ENCODE results near the gene P2RY2. TPM values are rescaled to one million over a fixed set of nuclear protein-coding genes. Genes with fewer than 3 reads are reported as not detected.
A peak's percentile ranks its signal among the peaks of the same experiment; 100 is the strongest.

The P2RY2 gene
- polyA plus RNA-seq, 3 donors = 2.8 to 24.1 (median 12.7) TPM

GRCh38 chr11:73209892-73210291 lies 8.2 kb upstream of the P2RY2 start:
- H3K4me3 ChIP-seq (replicated peaks in 1 of 3; ENCODE audit: low read depth in 2 of 3, low read length in 3 of 3) = no peak overlapping the region
- peaks cover 52 to 65% of the 10 kb centered on the region in 2 donors for H3K4me1 ChIP-seq (ENCODE audit: control insufficient read depth in 1 of 2, insufficient read depth in 2 of 2, low read length in 2 of 2)
- H3K27ac ChIP-seq (ENCODE audit: low read depth in 1 of 2, low read length in 2 of 2) = no peak overlapping the region
- no peaks in the 10 kb centered on the region for H4K20me1 ChIP-seq (ENCODE audit: insufficient read depth, low read length)
- H3K27me3 Mint-ChIP-seq (ENCODE audit: low read depth in 3 of 3) = peaks cover 0 to 3% (median 1%) of the 10 kb centered on the region in 3 donors
- no peaks in the 10 kb centered on the region for H3K36me3 ChIP-seq (replicated peaks in 1 of 2; ENCODE audit: control insufficient read depth in 1 of 2, insufficient read depth in 2 of 2, low read length in 2 of 2)
- peaks cover 0 to 4% (median 3%) of the 10 kb centered on the region in 7 donors for H3K9me3 Mint-ChIP-seq
- intact Hi-C loops (cut with micrococcal nuclease) = no loop called here
- H3K79me2 ChIP-seq (ENCODE audit: insufficient read depth, low read length) = peaks cover 64% of the 10 kb centered on the region
- no peaks in the 10 kb centered on the region for H3K27me3 ChIP-seq (ENCODE audit: control insufficient read depth in 2 of 2, insufficient read depth in 2 of 2, low read length in 2 of 2)
- no peak overlapping the region for H3K4me2 ChIP-seq (replicated peaks; ENCODE audit: extremely low read depth, low read length, poor library complexity, severe bottlenecking)
- no peak overlapping the region for H2AFZ ChIP-seq (ENCODE audit: insufficient read depth, low read depth, low read length, poor library complexity, severe bottlenecking)
- WGBS (ENCODE audit: insufficient coverage) = no CpG with 5 or more reads among the region's 2 CpGs
- H3K27ac Mint-ChIP-seq = no peak overlapping the region
- no peak overlapping the region for H3K9ac ChIP-seq (ENCODE audit: insufficient read depth, low read length, poor library complexity, severe bottlenecking)
- peaks cover 2 to 20% of the 10 kb centered on the region in 2 donors for H3K36me3 Mint-ChIP-seq
- DNase-seq = no peak
- no peak overlapping the region for H3K4me3 Mint-ChIP-seq
- peaks cover 0 to 2% of the 10 kb centered on the region in 2 donors for H3K9me3 ChIP-seq (replicated peaks in 1 of 2; ENCODE audit: control insufficient read depth in 1 of 2, insufficient read depth in 1 of 2, low read length in 2 of 2)
- peaks cover 74% of the 10 kb centered on the region for H3K4me1 Mint-ChIP-seq
- TF ChIP-seq CTCF (IDR thresholded peaks at IDR 0.05) = no peak

GRCh38 chr11:73210916-73211667 lies 7.0 kb upstream of the P2RY2 start:
- peaks cover 0 to 2% (median 0%) of the 10 kb centered on the region in 3 donors for H3K27me3 Mint-ChIP-seq (ENCODE audit: low read depth in 3 of 3)
- Histone ChIP-seq H3K9ac (ENCODE audit: insufficient read depth, low read length, poor library complexity, severe bottlenecking) (no peak overlapping the region), H3K79me2 (ENCODE audit: insufficient read depth, low read length) (peaks cover 73% of the 10 kb centered on the region), H4K20me1 (ENCODE audit: insufficient read depth, low read length) (no peaks in the 10 kb centered on the region), H3K4me3 (replicated peaks in 1 of 3; ENCODE audit: low read depth in 2 of 3, low read length in 3 of 3) (no peak overlapping the region), H3K4me2 (replicated peaks; ENCODE audit: extremely low read depth, low read length, poor library complexity, severe bottlenecking) (no peak overlapping the region), H3K27me3 (ENCODE audit: control insufficient read depth in 2 of 2, insufficient read depth in 2 of 2, low read length in 2 of 2) (no peaks in the 10 kb centered on the region), H3K36me3 (replicated peaks in 1 of 2; ENCODE audit: control insufficient read depth in 1 of 2, insufficient read depth in 2 of 2, low read length in 2 of 2) (no peaks in the 10 kb centered on the region), H2AFZ (ENCODE audit: insufficient read depth, low read depth, low read length, poor library complexity, severe bottlenecking) (no peak overlapping the region), H3K27ac (ENCODE audit: low read depth in 1 of 2, low read length in 2 of 2) (peak overlapping the region in 1 of 2 donors; percentile 27), H3K9me3 (replicated peaks in 1 of 2; ENCODE audit: control insufficient read depth in 1 of 2, insufficient read depth in 1 of 2, low read length in 2 of 2) (peaks cover 0 to 2% of the 10 kb centered on the region in 2 donors), H3K4me1 (ENCODE audit: control insufficient read depth in 1 of 2, insufficient read depth in 2 of 2, low read length in 2 of 2) (peaks cover 52 to 65% of the 10 kb centered on the region in 2 donors)
- 88% methylated on average over 1 of the region's 4 CpGs for WGBS (ENCODE audit: insufficient coverage)
- peaks cover 6 to 22% of the 10 kb centered on the region in 2 donors for H3K36me3 Mint-ChIP-seq
- DNase-seq = peak in 2 of 3 donors; percentile 56 to 64
- no peak for TF ChIP-seq CTCF (IDR thresholded peaks at IDR 0.05)
- intact Hi-C loops (cut with micrococcal nuclease) = no loop called here
- peaks cover 0 to 4% (median 3%) of the 10 kb centered on the region in 7 donors for H3K9me3 Mint-ChIP-seq
- H3K4me3 Mint-ChIP-seq = no peak overlapping the region
- peaks cover 74% of the 10 kb centered on the region for H3K4me1 Mint-ChIP-seq
- H3K27ac Mint-ChIP-seq = peak overlapping the region in 6 of 7 donors; percentile 46 to 96 (median 79)

Data from CD14-positive monocyte (primary cell).